ENCODE data around the gene HAPSTR1. TPM values are rescaled to one million over a fixed set of nuclear protein-coding genes. Genes with fewer than 3 reads are reported as not detected.

The HAPSTR1 gene
- total and polyA plus RNA-seq, 2 of the 13 experiments (the other 11 are each of a cell fraction or from before 2014, with no cell fraction given) = 25.2 to 83.2 TPM

- peak; percentile 78 for TF ChIP-seq ZNF407 (CRISPR knock-in tag; IDR thresholded peaks at IDR 0.05; ENCODE audit: not compliant biosample characterization)
- TF ChIP-seq U2AF1 (optimal IDR thresholded peaks at IDR 0.05; ENCODE audit: low read depth, low read length) = peak; percentile 89
- no peak for TF ChIP-seq ZNF326 (CRISPR knock-in tag; IDR thresholded peaks at IDR 0.05; ENCODE audit: borderline replicate concordance)
- no peak for TF ChIP-seq IKZF4 (CRISPR knock-in tag; IDR thresholded peaks at IDR 0.05; ENCODE audit: borderline replicate concordance, low read depth, not compliant biosample characterization)
- no peak; the same call in 1 of the 2 replicates for TF ChIP-seq TBX2 (CRISPR knock-in tag; IDR thresholded peaks at IDR 0.05; ENCODE audit: borderline replicate concordance)
- TF ChIP-seq ZNF280D (CRISPR knock-in tag; IDR thresholded peaks at IDR 0.05) = no peak
- peak; percentile 92; the same call in 1 of the 2 replicates for TF ChIP-seq KAT7 (CRISPR knock-in tag; IDR thresholded peaks at IDR 0.05; ENCODE audit: borderline replicate concordance)
- TF ChIP-seq ZNF350 (CRISPR knock-in tag; IDR thresholded peaks at IDR 0.05; ENCODE audit: borderline replicate concordance, low read depth) = peak; percentile 6; the same call in 1 of the 2 replicates
- TF ChIP-seq ZNF652 (CRISPR knock-in tag; IDR thresholded peaks at IDR 0.05; ENCODE audit: borderline replicate concordance, low read depth) = no peak
- TF ChIP-seq ZBTB25 (CRISPR knock-in tag; IDR thresholded peaks at IDR 0.05) = no peak
- TF ChIP-seq RNF219 (CRISPR knock-in tag; IDR thresholded peaks at IDR 0.05) = no peak; the same call in 1 of the 2 replicates
Observed at GRCh38 chr16:9092282-9092977, 986 bp downstream of the HAPSTR1 start (continued).
